Measurements from ENCODE around the gene PHKA2.

GRCh38 chrX:18877469-18877868, 106.4 kb downstream of the PHKA2 start:
- TF ChIP-seq TAF1 (conservative IDR thresholded peaks at IDR 0.05) (no peak), RAD21 (IDR thresholded peaks at IDR 0.05) (peak in 1 of 2 donors; percentile 6), CTCF (IDR thresholded peaks at IDR 0.05; ENCODE audit: low read depth, low read length, missing input control) (no peak), RXRA (IDR thresholded peaks at IDR 0.05) (no peak), MAX (IDR thresholded peaks at IDR 0.05) (no peak), YY1 (IDR thresholded peaks at IDR 0.05) (no peak), REST (IDR thresholded peaks at IDR 0.05) (no peak), SP1 (IDR thresholded peaks at IDR 0.05) (peak; percentile 19), GABPA (IDR thresholded peaks at IDR 0.05 in 1 of 2, conservative IDR thresholded peaks at IDR 0.05 in 1 of 2) (no peak), JUND (IDR thresholded peaks at IDR 0.05) (no peak)

Data from liver (tissue), 3 donors.